Stimulated activated CD4-positive, alpha-beta T cell treated with anti-CD3 and anti-CD28 coated beads, Interleukin-2, amount 100 ng/mL, for 24 hours (primary cell): ENCODE measurements around the gene KCNG1.
A peak's percentile ranks its signal among the peaks of the same experiment; 100 is the strongest.
"Not testable (repeated sequence)": the region's sequence is repeated elsewhere in the genome, so short reads cannot be mapped to it uniquely, and the experiment has no call there.

Experiments used
- DNase-seq, 2 donors: peaks; one replicate each; pipeline ENCODE4 v3.0.0-alpha.2; 2020

KCNG1 gene, protein sequence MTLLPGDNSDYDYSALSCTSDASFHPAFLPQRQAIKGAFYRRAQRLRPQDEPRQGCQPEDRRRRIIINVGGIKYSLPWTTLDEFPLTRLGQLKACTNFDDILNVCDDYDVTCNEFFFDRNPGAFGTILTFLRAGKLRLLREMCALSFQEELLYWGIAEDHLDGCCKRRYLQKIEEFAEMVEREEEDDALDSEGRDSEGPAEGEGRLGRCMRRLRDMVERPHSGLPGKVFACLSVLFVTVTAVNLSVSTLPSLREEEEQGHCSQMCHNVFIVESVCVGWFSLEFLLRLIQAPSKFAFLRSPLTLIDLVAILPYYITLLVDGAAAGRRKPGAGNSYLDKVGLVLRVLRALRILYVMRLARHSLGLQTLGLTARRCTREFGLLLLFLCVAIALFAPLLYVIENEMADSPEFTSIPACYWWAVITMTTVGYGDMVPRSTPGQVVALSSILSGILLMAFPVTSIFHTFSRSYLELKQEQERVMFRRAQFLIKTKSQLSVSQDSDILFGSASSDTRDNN

DNA sequence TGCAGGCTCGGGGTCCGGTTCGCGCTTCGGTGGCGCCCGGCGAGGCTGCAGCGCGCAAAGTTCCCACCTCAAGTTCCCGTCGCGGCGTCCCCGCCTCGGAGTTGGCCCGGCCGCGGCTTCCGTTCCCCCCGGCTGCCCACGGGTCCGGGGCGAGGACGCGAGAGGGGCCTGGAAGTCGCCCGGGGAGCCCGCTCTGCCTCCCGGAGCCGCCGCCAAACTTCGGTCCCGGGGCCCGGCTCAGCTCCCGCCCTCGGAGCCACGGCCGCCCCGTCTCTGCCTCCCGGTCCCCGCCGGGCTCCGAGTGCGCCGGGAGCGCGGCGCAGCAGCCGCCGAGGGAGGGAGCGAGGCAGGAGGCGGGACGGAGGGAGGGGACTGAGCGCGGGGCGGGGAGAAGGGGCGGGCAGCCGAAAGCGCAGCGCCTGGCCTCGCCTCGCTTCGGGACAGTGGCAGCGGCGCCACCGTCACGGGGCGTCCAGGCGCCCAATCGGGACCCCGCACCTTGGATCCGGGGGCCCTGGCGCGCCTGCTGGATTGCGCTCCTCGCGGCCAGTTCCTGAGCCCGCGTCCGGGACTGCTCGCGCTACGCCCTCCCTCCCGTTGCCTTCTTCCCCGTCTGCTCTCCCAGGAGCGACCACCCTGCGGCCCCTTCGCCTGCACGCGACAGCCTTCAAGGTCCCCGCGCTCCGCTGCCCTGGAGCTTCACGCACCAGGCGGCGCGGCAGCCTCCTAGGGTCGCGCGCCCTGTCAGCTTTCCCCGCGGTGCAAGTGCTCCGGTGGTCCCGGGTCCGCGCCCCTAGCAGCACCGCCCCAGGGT is at the start of gene KCNG1:
TSS of gene KCNG1 (minus strand) at position 305 of the 814 bp plus-strand sequence. CDS start 12,769 bp downstream, outside the sequence.
- DNase-seq: peak; percentile 59 to 81

DNA sequence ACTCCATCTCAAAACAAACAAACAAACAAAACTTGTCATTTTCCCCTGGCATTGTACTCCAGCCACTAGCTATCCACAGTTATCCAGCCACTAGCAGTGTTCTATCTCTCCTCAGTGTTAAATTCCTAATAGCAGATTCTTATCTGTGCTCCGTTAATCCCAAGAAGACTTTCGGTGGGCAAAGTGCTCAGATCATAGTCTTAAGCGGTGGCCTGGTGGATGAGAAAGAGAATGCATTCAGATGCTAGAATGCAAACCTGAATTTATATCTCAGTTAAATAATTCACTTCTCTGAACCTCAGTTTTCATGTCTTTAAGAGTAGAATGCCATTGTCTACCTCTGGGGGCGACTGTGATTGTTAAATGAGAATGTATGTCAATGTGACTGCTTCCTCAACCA is 47.7 kb upstream of the KCNG1 start:
- no peak for DNase-seq

DNA sequence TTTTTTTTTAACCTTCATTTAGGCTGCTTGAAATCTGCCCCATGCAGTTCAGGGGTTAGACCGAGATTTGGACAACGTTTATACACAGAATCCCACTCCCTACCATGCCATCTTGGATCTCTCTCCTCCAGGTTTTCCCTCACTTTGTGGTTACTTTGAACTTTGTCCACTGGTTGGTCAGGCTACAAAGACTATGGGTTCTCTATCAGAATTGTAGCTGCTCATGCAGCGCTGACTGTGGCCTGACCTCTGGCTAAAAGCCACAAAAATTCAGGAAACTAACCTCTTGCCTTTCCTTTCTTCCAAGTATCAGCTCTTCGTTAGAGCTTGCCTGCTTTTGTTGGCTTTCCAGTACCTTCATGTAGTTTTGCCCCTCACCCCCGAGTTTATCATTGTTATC is 44.9 kb upstream of the KCNG1 start:
- no peak for DNase-seq

DNA sequence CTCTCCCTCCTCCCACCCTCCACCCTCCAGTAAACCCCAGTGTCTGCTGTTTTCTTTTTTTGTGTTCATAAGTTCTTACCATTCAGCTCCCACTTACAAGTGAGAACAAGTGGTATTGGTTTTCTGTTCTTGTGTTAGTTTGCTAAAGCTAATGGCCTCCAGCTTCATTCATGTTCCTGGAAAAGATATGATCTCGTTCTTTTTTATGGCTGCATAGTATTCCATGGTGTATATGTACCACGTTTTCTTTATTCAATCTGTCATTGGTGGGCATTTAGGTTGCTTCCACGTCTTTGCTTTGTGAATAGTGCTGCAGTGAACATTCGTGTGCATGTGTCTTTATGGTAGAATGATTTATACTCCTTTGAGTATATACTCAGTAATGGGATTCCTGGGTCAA is 42.7 kb upstream of the KCNG1 start:
- no peak for DNase-seq

DNA sequence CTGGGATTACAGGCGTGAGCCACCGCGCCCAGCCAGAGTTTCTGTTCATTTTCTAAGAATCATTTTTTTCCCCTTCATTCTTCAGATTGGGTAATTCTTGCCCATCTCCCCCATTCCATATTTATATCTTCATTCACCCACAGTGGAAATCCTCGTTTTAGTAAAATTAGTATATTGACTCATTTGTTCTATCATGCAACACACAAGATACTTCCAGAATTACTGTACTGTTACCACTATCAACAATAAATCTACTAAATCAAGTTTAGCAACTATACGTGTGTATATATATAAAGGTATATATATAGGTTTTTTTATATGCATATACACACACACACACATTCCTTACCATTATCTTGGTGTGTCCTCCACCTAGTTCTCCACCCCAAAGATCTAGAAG is 41.2 kb upstream of the KCNG1 start:
- DNase-seq: no peak

DNA sequence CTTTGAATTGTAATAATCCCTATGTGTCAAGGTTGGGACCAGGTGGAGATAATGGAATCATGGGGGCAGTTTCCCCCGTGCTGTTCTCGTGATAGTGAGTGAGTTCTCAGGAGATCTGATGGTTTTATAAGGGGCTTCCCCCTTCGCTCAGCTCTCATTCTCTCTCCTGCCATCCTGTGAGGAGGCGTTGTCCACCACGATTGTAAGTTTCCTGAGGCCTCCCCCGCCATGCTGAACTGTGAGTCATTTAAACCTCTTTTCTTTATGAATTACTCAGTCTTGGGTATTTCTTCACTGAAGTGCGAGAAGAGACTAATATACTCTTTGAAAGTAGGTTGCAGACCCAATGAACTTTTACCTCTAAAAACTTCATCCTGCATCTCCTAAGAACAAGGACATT is 39.2 kb upstream of the KCNG1 start:
- peak; percentile 62 to 67 for DNase-seq

DNA sequence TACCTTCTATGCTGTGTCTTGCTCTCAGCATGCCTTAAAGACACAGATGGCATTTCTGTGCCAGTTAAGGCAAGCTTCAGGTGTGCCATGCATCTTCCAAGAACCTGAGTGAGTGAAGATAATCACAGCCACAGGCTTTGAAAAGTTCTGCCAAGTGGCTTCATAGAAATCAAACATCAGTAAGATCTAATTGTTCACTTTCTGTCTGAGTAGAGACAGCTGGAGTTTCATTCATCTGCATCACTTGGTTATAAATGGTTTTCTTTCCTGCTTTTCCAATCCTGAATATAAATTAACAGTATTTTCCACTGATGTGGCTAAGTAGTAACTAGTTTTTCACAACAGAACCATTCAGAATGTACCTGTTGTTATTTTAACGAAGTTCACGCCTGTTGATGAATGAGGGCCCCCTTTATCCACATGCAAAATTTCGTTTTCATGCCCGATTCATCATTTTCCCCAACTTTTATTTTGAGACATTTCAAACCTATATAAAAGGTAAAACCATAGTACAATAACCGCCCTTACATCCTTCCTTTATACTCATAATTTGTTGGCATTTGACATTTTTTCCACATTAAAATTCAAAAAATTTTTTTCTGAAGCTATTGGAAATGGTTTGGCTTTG is 38.6 kb upstream of the KCNG1 start:
- no peak for DNase-seq

DNA sequence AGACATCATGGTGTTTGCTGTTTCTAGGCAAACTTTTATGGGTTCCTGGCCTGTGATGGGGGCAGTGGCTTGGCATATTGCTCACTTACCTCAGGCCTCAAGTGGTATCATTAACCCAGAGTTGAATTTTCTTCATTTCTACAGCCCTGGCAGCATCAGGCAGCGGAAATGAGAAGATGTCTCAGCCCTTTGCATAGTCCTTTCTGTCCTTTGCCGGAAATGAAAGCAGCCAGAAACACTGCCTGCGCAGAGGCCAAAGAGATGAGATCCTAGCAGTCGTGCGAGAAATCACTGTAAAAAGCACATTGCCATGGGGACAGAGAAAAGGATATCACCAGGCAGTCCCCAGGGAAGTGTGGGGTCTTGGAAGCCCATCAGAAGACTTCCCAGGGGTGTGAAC is 37.4 kb upstream of the KCNG1 start:
- DNase-seq: no peak

DNA sequence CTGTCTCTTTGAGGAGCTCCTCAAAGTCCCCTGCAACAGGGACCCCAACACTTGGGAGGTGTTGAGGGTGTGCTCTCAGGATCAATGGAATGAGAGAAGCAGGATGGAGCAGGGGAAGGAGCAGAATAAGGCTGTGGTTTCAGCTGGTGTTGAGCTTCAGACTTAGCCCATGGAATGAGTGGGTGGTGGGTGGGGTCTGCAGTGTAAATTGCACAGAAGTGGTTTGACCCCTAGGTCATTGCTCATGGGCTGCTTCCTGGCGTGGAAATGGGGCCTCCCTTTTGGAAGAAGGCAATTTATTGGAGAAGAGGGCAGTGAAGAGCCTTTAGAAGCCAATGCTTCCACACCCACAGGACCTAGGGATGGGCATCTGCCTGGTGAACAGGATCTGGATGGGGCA is 37.0 kb upstream of the KCNG1 start:
- DNase-seq: peak in 1 of 2 donors; percentile 16

DNA sequence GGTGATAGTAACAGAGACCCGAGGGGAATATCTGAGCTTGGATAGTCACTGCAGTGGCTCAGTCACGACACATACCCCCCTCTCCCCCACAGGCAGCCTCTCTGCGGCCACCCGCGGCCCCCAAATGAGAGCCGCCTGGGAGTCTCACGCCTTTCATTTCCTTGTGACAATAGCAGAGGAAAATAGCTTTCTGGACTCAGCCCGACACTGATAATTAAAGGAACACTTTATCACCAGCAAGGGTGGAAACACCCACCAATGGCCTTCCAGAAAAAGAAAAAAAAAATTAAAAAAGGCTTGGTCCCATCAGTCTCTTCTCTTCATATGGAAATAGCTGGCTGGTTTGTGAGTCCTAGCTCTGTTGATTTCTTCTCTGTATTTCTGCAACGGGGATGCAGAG is 35.1 kb upstream of the KCNG1 start:
- DNase-seq: no peak

DNA sequence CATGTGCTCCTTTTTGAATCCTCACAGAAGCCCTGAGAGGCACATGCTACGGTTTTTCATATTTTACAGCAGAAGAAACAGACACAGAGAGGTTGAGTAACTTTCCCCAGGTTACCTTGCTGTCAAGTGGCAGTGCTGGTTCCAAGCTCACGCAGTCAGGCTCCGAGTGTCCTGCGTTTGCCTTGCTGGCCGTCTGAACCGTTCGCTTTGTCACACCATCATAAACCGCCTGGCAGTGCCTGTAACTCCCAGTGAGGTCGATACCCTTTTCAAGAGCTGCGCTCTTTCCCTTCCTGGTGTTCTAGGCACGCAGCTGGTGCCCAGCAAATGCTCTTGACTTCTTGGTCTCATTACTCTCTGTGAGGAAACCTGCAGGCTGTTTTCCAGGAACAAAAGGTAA is 31.3 kb upstream of the KCNG1 start:
- DNase-seq: no peak

DNA sequence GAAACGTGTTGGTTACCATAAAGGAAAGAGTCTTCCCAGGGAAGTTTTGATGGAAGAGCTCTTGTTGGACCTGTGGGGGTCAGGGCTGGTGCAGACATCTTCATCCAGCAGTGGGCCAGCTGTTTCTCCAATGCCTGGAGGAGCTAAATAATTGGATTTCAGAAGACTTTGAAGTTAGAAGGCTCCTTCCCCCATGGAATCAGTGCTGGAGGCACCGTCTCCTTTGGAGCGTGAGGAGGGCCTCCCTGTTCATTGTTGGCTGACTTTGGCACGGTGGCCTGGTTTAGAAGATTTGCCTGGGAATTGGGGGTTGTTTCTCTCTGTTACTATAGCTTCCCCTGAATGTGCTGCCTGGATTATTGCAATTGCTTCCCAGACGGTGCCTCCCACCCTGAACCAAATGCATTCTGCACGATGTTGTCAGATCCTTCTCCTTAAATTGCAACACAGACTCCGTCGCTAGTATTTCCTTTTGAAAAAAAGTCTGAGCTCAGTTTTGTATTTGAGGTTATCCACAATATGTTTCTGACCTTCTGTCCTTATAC is 27.7 kb upstream of the KCNG1 start:
- DNase-seq: no peak

DNA sequence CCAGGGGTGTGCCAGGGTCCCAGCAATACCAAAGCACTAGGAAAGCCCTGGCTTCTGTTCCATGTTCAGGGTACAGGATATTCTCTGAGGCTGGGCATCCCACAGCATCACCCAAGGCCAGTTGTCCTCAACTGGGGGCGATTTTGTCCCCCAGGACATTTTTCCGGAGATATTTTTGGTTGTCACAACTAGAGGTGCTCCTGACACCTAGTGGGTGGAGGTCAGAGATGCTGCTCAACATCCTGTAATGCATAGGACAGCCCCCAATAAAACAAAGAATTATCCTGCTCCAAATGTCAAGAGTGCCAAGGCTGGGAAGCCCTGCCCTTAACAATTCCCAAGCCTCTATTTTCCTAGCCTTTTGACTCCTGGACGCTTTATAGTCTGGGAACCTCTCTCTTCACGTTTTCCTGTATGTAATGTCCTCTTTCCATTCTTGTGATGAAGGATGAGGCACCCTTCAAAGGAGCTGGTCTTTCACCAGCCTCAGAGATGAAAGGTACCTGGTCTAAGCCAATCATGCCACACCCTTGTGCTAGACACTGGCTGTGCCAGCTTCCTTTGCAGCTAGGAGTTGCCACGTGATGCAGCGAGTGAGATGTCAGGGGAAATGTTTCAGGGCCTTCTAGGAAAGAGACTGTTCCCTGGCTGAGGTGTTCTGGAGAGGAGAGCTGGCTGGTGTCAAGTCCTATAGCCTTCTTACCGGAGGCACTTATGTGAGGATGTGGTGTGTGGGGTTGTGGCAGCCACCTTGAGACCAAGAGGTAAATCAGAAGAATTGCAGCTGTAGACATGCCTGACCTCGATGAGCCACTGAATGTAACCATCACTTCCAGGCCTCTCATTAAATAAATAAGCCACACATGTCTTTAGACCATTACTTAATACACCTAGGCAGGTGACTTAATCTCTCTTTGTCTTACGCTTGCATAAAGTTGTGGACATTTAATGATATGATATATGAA is 23.4 kb upstream of the KCNG1 start:
- no peak for DNase-seq

DNA sequence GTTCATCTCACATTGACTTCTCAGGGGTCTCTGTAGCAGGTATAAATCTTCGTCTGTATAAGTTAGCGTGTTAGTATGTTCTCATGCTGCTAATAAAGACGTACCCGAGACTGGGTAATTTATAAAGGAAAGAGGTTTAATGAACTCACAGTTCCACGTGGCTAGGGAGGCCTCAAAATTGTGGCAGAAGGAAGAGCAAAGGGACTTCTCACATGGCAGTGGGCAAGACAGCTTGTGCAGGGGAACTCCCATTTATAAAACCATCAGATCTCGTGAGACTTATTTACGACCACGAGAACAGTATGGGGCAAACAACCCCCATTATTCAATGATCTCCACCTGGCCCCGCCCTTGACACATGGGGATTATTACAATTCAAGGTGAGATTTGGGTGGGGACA is 22.6 kb upstream of the KCNG1 start:
- not testable (repeated sequence) for DNase-seq

DNA sequence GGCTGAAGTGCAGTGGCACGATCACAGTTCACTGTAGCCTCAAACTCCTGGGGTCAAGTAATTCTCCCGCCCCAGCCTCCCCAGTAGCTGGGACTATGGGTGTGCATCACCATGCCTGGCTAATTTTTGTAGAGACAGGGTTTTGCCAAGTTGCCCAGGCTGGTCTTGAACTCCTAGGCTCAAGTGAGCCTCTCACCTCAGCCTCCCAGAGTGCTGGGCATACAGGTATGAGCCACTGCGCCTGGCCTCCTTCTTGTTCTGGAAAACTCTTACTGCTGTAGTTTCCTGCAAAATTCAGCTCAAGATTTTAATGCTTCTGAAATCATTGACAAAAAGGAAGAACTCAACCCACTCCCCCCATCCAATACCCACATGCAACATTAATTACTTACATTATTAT is 21.9 kb upstream of the KCNG1 start:
- DNase-seq: no peak

DNA sequence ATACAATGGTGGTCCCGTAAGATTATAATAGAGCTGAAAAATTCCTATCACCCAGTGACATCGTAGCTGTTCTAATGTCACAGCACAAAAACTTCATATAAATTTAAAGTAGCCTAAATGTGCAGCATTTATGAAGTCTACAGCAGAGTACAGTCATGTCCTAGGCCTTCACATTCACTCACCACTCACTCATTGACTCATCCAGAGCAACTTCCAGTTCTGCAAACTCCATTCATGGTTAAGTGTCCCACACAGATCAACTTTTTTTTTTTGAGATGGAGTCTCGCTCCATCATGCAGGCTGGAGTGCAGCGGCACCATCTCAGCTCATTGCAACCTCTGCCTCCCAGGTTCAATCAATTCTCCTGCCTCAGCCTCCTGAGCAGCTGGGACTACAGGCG is 20.9 kb upstream of the KCNG1 start:
- DNase-seq: no peak

DNA sequence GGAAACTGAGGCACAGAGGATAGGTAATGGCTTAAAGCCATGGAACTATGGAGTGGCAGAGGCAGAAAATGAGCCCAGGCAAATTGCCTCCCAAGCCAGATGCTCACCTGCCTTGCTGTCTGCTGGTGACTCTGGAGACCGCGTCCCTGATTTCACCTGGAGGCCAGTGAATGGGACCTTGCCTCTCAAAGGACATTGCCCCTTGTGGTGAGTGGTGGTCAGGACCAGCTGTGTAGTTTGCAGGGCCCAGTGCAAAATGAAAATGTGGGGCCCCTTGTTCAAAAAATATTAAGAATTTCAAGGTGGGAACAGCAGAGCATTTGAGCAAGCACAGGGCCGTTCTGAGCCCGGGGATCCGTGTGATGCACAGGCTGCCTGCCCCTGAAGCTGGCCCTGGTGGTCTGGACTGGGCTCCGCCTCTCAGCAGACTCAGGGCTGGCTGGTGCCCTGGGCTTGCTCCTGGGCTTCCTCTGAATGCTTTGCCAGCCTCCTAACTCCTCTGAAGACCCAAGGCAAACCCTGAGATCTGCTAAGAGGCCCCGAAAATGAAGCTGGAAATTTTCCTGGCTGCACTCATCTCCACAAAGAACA is 19.8 kb upstream of the KCNG1 start:
- DNase-seq: no peak

DNA sequence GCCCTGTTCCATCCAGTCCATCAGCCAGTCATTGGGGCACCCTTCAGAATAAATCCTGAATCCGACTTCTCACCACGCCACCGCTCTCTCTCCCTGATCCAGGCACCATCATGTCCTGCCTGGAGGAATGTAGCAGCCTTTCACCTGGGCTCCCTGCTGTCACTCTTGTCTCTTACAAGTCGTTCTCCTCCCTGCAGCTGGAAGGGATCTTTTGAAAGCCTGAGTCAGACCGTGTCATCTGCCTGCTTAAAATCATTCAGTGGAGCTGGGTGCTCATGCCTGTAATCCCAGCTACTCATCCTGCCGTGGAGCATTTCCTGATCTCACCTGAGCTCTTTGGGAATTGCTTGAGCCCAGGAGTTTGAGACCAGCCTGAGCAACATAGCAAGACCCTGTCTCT is 19.2 kb upstream of the KCNG1 start:
- no peak for DNase-seq

DNA sequence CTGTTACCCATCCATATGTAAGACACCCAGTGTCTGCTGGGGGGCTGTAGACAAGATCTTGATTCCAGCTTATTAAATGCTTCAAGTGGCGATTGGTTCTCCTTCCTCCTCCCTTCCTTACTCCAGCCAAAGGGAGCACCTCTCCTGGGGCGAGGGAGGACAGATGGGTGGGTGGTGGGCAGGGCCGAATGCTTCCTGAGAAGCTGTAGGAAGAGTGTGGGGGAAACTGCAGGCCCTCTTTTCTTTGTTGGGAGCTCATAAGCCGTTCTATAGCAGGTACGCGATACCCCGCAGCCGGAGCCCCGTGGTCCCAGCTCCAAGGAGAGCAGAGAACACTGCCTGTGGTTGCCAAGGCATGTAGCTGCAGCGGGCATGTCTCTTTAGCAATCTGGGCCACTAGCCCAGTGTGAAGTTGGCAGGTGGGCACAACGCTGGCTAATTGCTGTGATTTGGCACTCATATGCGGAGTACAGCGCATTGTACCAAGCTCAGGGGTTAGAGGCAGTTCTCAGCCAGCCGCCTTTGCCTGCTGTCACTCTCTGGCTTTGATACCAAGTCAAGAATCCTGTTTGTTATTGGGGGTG is 14.7 kb upstream of the KCNG1 start:
- DNase-seq: no peak

DNA sequence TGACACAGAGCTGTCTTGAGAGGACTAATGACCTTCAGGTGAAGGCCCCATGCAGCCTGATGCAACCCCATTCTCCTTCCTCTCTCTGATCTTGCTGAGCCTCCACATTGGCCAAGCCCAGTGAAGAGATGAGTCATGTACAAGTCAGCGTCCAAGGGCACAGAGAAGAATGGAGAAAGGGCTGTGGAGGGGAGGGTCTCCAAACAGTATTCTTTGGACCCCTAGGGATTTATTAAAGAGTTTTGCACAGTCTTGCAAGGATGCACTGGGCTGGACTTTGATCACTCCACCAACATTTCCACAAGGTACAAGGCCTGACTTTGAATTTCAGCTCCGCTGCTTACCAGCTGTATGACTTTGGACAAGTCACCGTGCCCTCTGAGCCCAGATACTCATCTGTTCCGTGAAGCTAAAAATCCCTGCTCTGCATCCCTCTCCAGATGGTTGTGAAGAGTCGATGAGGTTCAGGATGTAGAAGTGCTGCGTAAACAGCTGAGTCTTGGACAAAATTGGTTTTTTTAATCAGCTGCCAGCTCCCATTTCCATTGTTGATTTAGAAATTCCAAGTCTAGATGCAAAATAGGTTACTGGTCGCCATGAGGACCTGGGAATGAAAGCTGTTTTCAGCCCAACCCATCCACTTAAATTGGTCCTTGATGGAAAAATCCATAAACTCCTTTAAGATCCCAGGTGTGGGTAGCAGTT is 14.1 kb upstream of the KCNG1 start:
- no peak for DNase-seq

DNA sequence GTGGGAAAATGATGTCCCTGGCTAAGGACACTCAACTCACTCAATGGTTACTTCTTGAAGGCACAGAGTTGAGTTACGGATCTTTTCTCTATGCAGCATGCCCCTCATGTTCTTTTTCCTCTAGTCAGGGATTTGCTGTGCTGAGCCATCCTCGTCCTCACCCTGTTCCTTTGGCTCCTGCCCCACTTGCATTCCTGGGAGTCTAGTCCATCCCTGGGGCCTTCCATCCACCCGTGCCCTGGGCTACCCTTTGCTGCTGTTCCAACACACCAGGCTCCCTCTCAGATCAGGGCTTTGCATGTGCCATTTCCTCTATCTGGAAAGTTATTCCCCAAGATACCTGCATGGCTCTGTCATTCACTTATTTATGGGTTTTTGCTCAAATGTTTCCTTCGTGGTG is 13.3 kb upstream of the KCNG1 start:
- no peak for DNase-seq
